ENCODE results near the gene ZNF470.

GRCh38 chr19:56572589-56572988 lies 5.3 kb downstream of the ZNF470 start:
- TF ChIP-seq KDM1A (CRISPR knock-in tag; IDR thresholded peaks at IDR 0.05) (no peak), ELK4 (CRISPR knock-in tag; IDR thresholded peaks at IDR 0.05; ENCODE audit: borderline replicate concordance) (no peak), POLR2A (IDR thresholded peaks at IDR 0.05; ENCODE audit: insufficient read depth in 1 of 2, low read depth in 2 of 2, low read length in 2 of 2) (no peak), ZZZ3 (CRISPR knock-in tag; IDR thresholded peaks at IDR 0.05; ENCODE audit: borderline replicate concordance) (no peak), CHD4 (IDR thresholded peaks at IDR 0.05; ENCODE audit: borderline replicate concordance, low read length) (no peak), ZNF430 (CRISPR knock-in tag; IDR thresholded peaks at IDR 0.05) (no peak), TBP (CRISPR knock-in tag; IDR thresholded peaks at IDR 0.05) (no peak)
- TF ChIP-seq, protein P1, sequence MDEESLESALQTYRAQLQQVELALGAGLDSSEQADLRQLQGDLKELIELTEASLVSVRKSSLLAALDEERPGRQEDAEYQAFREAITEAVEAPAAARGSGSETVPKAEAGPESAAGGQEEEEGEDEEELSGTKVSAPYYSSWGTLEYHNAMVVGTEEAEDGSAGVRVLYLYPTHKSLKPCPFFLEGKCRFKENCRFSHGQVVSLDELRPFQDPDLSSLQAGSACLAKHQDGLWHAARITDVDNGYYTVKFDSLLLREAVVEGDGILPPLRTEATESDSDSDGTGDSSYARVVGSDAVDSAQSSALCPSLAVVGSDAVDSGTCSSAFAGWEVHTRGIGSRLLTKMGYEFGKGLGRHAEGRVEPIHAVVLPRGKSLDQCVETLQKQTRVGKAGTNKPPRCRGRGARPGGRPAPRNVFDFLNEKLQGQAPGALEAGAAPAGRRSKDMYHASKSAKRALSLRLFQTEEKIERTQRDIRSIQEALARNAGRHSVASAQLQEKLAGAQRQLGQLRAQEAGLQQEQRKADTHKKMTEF (CRISPR knock-in tag; IDR thresholded peaks at IDR 0.05), result no peak
- TF ChIP-seq, protein P2, sequence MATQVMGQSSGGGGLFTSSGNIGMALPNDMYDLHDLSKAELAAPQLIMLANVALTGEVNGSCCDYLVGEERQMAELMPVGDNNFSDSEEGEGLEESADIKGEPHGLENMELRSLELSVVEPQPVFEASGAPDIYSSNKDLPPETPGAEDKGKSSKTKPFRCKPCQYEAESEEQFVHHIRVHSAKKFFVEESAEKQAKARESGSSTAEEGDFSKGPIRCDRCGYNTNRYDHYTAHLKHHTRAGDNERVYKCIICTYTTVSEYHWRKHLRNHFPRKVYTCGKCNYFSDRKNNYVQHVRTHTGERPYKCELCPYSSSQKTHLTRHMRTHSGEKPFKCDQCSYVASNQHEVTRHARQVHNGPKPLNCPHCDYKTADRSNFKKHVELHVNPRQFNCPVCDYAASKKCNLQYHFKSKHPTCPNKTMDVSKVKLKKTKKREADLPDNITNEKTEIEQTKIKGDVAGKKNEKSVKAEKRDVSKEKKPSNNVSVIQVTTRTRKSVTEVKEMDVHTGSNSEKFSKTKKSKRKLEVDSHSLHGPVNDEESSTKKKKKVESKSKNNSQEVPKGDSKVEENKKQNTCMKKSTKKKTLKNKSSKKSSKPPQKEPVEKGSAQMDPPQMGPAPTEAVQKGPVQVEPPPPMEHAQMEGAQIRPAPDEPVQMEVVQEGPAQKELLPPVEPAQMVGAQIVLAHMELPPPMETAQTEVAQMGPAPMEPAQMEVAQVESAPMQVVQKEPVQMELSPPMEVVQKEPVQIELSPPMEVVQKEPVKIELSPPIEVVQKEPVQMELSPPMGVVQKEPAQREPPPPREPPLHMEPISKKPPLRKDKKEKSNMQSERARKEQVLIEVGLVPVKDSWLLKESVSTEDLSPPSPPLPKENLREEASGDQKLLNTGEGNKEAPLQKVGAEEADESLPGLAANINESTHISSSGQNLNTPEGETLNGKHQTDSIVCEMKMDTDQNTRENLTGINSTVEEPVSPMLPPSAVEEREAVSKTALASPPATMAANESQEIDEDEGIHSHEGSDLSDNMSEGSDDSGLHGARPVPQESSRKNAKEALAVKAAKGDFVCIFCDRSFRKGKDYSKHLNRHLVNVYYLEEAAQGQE (IDR thresholded peaks at IDR 0.05; ENCODE audit: borderline replicate concordance in 1 of 2, low read depth in 1 of 2, low read length in 2 of 2), result no peak
